C4-2B (cell line): ENCODE measurements around the gene TCFL5.

ENCODE experiments used
- ZFX ChIP-seq: fragments of 450-650 bp; IDR thresholded peaks from 2 replicates; pipeline ENCODE4 v1.6.1; 2017
- TF ChIP-seq, protein P1 (sequence below): fragments of 450-650 bp; conservative IDR thresholded peaks from 2 replicates; pipeline ENCODE4 v1.5.1; 2017; ENCODE audit warnings: mild to moderate bottlenecking

DNA sequence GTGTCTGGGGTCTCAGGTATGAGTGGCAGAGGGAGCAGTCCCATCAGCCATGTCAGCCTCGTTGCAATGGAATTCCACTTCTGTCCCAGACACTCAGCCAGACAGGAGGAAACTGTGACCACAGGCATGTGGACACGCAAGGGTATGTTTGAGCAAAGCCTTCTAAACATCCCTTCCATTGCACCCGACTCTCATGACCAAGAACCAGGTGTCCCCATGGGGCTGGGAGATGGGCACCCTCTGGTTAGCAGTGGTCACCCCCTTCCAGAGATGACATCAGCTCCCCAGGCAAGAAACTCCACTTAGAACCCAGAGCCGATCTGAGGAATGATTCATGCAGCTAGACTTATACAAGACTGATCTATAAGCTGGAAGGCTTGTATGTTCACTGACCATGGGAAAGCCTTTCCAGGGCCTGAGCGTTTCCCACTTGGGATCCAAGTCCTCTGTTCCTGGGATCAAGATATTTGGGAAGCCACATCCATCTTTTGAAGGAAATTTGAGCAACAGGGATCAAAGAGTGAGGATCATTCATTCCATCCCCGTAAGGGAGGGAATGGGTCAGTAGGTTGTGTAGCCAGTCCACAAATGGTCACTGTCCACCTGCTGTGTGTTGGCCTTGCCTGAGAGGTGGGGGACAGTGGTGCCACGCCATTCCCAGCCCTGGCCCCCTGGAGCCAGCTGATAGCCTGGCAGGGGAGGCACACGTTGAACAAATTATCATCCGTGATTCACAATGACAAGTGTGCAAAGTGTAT, 69.3 kb downstream of the TCFL5 start:
- TF ChIP-seq, protein P1, sequence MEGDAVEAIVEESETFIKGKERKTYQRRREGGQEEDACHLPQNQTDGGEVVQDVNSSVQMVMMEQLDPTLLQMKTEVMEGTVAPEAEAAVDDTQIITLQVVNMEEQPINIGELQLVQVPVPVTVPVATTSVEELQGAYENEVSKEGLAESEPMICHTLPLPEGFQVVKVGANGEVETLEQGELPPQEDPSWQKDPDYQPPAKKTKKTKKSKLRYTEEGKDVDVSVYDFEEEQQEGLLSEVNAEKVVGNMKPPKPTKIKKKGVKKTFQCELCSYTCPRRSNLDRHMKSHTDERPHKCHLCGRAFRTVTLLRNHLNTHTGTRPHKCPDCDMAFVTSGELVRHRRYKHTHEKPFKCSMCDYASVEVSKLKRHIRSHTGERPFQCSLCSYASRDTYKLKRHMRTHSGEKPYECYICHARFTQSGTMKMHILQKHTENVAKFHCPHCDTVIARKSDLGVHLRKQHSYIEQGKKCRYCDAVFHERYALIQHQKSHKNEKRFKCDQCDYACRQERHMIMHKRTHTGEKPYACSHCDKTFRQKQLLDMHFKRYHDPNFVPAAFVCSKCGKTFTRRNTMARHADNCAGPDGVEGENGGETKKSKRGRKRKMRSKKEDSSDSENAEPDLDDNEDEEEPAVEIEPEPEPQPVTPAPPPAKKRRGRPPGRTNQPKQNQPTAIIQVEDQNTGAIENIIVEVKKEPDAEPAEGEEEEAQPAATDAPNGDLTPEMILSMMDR: no peak
- TF ChIP-seq ZFX: no peak
